CD4-positive, alpha-beta T cell (primary cell): Measurements from ENCODE around the gene TMEM184A. TPM values are rescaled to one million over a fixed set of nuclear protein-coding genes. Genes with fewer than 3 reads are reported as not detected.
A peak's percentile ranks its signal among the peaks of the same experiment; 100 is the strongest.

Experiments used
- ATAC-seq: fragments of 200-7000 bp; cut with Tn5 transposase; one replicate; pipeline ENCODE4 v1.10.0; 2022; ENCODE audit warnings: mild to moderate bottlenecking; ENCODE audit not compliant: poor library complexity
- CTCF ChIA-PET: fragments of 350-600 bp; sonication (Branson Sonifier 250); formaldehyde crosslinking; loops from one replicate; lab custom pipeline; 2021; ENCODE audit warnings: antibody characterized with exemption, inconsistent platforms; lab: Charles Lee
- POLR2A ChIA-PET: fragments of 350-600 bp; sonication (Branson Sonifier 250); formaldehyde crosslinking; loops from one replicate; lab custom pipeline; 2021; ENCODE audit warnings: antibody characterized with exemption, inconsistent platforms; lab: Charles Lee
- DNase-seq, 14 experiments: peaks; one replicate each; pipeline ENCODE4 v3.0.0-alpha.2; 2013 to 2020; ENCODE audit warnings: mixed read lengths in 2 of 14
- H3K27ac ChIP-seq, 2 donors: one replicate each; pipeline versions ENCODE4 v1.5.1 to v1.7.0; 2013; ENCODE audit warnings: low read length in 2 of 2, low read depth in 1 of 2, mild to moderate bottlenecking in 1 of 2
- H3K27me3 ChIP-seq, 2 experiments: 1 replicate in 1 of 2; 2 replicates in 1 of 2; pipeline versions ENCODE4 v1.6.1 to v1.7.0; 2013; ENCODE audit warnings: low read length in 2 of 2, control low read depth in 1 of 2, mild to moderate bottlenecking in 1 of 2, moderate library complexity in 1 of 2; ENCODE audit not compliant: insufficient read depth in 2 of 2, control insufficient read depth in 1 of 2
- H3K36me3 ChIP-seq: one replicate; pipeline ENCODE4 v1.6.1; 2013; ENCODE audit warnings: low read length, control low read depth; ENCODE audit not compliant: insufficient read depth
- H3K4me1 ChIP-seq: one replicate; pipeline ENCODE4 v1.6.1; 2013; ENCODE audit warnings: low read length, control low read depth; ENCODE audit not compliant: insufficient read depth
- H3K4me3 ChIP-seq: one replicate; pipeline ENCODE4 v1.5.1; 2013; ENCODE audit warnings: mild to moderate bottlenecking, low read length, moderate library complexity
- H3K9me3 ChIP-seq, 2 experiments: 1 replicate in 1 of 2; 2 replicates in 1 of 2; pipeline versions ENCODE4 v1.6.1 to v1.7.0; 2013; ENCODE audit warnings: low read length in 2 of 2, mild to moderate bottlenecking in 2 of 2, control low read depth in 1 of 2, moderate library complexity in 1 of 2; ENCODE audit not compliant: control insufficient read depth in 1 of 2, insufficient read depth in 1 of 2
- H3K27ac Mint-ChIP-seq: one replicate; pipeline ENCODE4 v1.8.0; 2020; ENCODE audit warnings: mixed read lengths
- H3K27me3 Mint-ChIP-seq: one replicate; pipeline ENCODE4 v1.8.0; 2021; ENCODE audit warnings: mixed read lengths
- H3K36me3 Mint-ChIP-seq: one replicate; pipeline ENCODE4 v1.8.0; 2021; ENCODE audit warnings: low read depth, mixed read lengths
- H3K4me1 Mint-ChIP-seq: one replicate; pipeline ENCODE4 v1.8.0; 2021; ENCODE audit warnings: low read depth, mixed read lengths
- H3K4me3 Mint-ChIP-seq: one replicate; pipeline ENCODE4 v1.8.0; 2020; ENCODE audit warnings: mild to moderate bottlenecking, mixed read lengths
- H3K9me3 Mint-ChIP-seq: one replicate; pipeline ENCODE4 v1.8.0; 2020; ENCODE audit warnings: mixed read lengths
- intact Hi-C, 2 experiments: fragments of 100-400 bp; cut with DNase I in 1 of 2; cut with micrococcal nuclease in 1 of 2; formaldehyde crosslinking; loops; one replicate each; pipeline versions ENCODE4 v1.15.1 to v1.9.0; 2023 to 2025; cut with DNase I, micrococcal nuclease
- total RNA-seq, 174 experiments: library from RNA in 2 of 174; stranded (reverse) in 2 of 174; gene quantifications; one replicate each; pipeline ENCODE4 v1.2.3 and lab custom pipeline; 2021 to 2026
- TF ChIP-seq, protein P1 (sequence below): fragments of 200-600 bp; IDR thresholded peaks from one replicate; pipeline ENCODE4 v1.8.0; 2022; ENCODE audit warnings: antibody characterized with exemption, mild to moderate bottlenecking

The TMEM184A gene
- total RNA-seq, 2 experiments from 2014 or later: 0.06 TPM; not detected in 1

DNA sequence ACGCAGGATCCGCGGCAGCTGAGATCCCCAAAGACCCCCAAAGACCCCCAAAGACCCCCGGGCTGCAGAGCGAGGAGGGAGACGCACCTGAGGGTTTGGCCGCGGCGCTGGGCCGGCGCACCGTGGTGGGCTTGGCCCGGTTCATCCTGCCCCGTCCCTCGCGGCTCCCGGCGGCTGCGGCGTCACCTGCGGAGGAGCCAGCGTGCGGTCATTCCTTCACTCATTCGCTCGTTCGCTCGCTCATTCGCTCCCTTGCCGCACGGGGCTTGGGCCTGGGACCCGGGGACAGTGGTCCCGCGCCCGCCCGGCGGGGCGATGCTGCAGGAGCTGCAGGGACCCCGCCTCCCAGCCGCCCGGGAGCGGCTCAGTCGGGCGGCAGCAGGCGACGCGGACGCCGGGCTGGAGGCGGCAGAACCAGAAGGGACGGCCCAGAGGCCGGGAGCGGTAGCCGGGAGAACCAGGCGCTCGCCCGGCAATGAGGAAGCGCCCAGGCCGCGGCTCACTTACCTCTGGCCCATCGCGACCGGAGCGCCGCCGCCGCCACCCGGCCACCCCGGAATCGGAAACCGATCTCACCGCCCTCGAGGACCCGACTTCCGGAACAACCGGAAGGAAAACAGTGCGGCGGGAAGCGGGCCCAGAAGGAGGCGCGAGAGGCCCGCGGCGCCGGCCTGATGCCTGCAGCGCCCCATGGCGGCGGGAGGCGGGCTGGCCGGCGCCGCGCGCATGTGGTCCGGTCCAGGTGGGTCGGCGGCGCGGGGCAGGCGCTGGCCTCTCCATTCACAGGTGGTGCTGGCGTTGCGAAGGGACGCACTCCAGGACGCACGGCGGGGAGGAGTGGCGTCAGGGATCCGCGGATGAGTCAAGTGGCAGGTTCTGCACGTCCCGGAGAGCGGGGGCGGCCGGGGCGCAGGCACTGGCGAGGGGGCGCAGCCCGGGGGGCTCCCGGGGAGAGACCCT lies 51.9 kb downstream of the TMEM184A start, which contains the start of gene INTS1:
TSS of gene INTS1 (minus strand) at position 574 of the 960 bp plus-strand sequence. CDS start at position 145, 429 bp downstream.
- ChIA-PET CTCF (interaction anchor here (1.0 to 1.5 kb wide), 4 partner anchors 30 to 66 kb away, joined by 3 read pairs; no protein-coding TSS in a partner anchor), POLR2A (interaction anchor here (1.4 kb wide), 1 partner anchor 30 kb away, joined by 3 read pairs; no protein-coding TSS in a partner anchor)
- Histone ChIP-seq H3K27me3 (no peaks in the 10 kb centered on the region), H3K36me3 (peaks cover 33% of the 10 kb centered on the region), H3K4me3 (peak within 1 kb of the TSS; percentile 74), H3K4me1 (peaks cover 60% of the 10 kb centered on the region), H3K27ac (peak within 1 kb of the TSS in 1 of 2 donors; percentile 29), H3K9me3 (no peaks in the 10 kb centered on the region)
- Mint-ChIP-seq H3K4me3 (peak within 1 kb of the TSS; percentile 90), H3K27me3 (peaks cover 4% of the 10 kb centered on the region), H3K9me3 (no peaks in the 10 kb centered on the region), H3K4me1 (peaks cover 31% of the 10 kb centered on the region), H3K27ac (peak within 1 kb of the TSS; percentile 71), H3K36me3 (peaks cover 36% of the 10 kb centered on the region)
- ATAC-seq: peak; percentile 83
- TF ChIP-seq, protein P1, sequence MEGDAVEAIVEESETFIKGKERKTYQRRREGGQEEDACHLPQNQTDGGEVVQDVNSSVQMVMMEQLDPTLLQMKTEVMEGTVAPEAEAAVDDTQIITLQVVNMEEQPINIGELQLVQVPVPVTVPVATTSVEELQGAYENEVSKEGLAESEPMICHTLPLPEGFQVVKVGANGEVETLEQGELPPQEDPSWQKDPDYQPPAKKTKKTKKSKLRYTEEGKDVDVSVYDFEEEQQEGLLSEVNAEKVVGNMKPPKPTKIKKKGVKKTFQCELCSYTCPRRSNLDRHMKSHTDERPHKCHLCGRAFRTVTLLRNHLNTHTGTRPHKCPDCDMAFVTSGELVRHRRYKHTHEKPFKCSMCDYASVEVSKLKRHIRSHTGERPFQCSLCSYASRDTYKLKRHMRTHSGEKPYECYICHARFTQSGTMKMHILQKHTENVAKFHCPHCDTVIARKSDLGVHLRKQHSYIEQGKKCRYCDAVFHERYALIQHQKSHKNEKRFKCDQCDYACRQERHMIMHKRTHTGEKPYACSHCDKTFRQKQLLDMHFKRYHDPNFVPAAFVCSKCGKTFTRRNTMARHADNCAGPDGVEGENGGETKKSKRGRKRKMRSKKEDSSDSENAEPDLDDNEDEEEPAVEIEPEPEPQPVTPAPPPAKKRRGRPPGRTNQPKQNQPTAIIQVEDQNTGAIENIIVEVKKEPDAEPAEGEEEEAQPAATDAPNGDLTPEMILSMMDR: peak; percentile 87
- peak; percentile 82 to 94 (median 87) for DNase-seq
- intact Hi-C loops: loop anchor here in 1 of 2 experiments (1.0 to 10.0 kb wide), 2 partner anchors 65 to 741 kb away; partner anchors contain the start of genes MRM2 and NUDT1

DNA sequence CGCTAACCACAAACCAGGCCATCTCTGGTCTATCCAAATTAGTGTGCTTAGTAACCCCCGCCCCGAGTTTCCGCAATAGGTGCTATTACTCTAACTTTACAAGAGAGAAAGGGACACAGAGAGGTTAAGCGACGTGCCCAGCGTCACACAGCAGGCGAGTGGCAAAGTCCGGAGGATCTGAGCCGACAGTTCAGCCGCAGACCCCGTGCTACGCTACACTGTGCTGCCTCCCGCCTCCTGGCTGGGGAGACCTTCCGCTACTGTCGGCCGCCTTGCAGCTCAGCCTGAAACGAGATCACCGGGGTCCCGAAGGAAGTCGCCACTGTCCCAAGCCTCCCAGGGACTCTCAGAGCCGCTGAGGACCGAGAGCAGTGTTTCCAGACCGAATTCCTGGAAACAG lies 52.6 kb downstream of the TMEM184A start:
- ATAC-seq (no peak), DNase-seq (peak in 1 of 14 experiments; percentile 4)
- CTCF ChIA-PET: interaction anchor here (1.0 to 1.5 kb wide), 2 partner anchors 29 to 51 kb away, joined by 3 read pairs; no protein-coding TSS in a partner anchor
- Mint-ChIP-seq H3K27ac (peak overlapping the region; percentile 42), H3K4me3 (peak overlapping the region; percentile 85), H3K9me3 (no peaks in the 10 kb centered on the region), H3K36me3 (peaks cover 36% of the 10 kb centered on the region), H3K4me1 (peaks cover 27% of the 10 kb centered on the region), H3K27me3 (peaks cover 4% of the 10 kb centered on the region)
- Histone ChIP-seq H3K36me3 (peaks cover 35% of the 10 kb centered on the region), H3K27ac (no peak overlapping the region), H3K4me1 (peaks cover 57% of the 10 kb centered on the region), H3K9me3 (no peaks in the 10 kb centered on the region), H3K4me3 (peak overlapping the region; percentile 74), H3K27me3 (no peaks in the 10 kb centered on the region)
- POLR2A ChIA-PET: interaction anchor here (1.4 kb wide), 1 partner anchor 29 kb away, joined by 3 read pairs; no protein-coding TSS in a partner anchor
- intact Hi-C loops: loop anchor here in 1 of 2 experiments (10.0 kb wide), 1 partner anchor 741 kb away; the partner anchor contains the start of genes MRM2 and NUDT1
- TF ChIP-seq, protein P1: no peak

DNA sequence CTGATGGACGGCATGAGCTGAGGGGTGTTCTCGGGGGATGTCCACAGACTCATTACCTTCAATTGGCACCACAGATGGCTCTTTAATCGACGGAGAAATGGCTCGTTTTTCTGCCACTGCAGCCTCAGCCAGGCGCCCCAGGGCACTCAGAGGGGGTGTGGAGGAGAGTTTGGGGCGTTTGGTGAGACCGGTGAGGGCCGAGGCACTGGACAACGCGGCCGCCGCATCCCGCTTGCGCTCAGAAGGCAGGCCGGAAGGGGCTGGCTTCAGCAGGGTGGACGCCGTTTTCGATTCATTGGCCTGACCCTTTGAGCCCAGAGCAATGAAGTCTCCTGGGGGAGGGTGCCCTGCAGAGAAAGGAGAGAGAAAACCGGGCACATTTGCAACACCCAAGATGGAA lies 53.2 kb downstream of the TMEM184A start:
- peaks cover 40% of the 10 kb centered on the region for H3K36me3 ChIP-seq
- ChIA-PET POLR2A (no interaction called here), CTCF (interaction anchor here (1.0 to 1.5 kb wide), 2 partner anchors 29 to 51 kb away, joined by 3 read pairs; no protein-coding TSS in a partner anchor)
- peak overlapping the region; percentile 42 for H3K27ac Mint-ChIP-seq
- H3K27me3 ChIP-seq: no peaks in the 10 kb centered on the region
- H3K27ac ChIP-seq: no peak overlapping the region
- peak overlapping the region; percentile 74 for H3K4me3 ChIP-seq
- H3K9me3 ChIP-seq: no peaks in the 10 kb centered on the region
- peaks cover 41% of the 10 kb centered on the region for H3K36me3 Mint-ChIP-seq
- ATAC-seq: no peak
- H3K9me3 Mint-ChIP-seq: no peaks in the 10 kb centered on the region
- TF ChIP-seq, protein P1: no peak
- H3K27me3 Mint-ChIP-seq: peaks cover 4% of the 10 kb centered on the region
- intact Hi-C loops: loop anchor here in 1 of 2 experiments (10.0 kb wide), 1 partner anchor 742 kb away; the partner anchor contains the start of genes MRM2 and NUDT1
- DNase-seq: no peak
- H3K4me3 Mint-ChIP-seq: peak overlapping the region; percentile 85
- peaks cover 24% of the 10 kb centered on the region for H3K4me1 Mint-ChIP-seq
- peaks cover 56% of the 10 kb centered on the region for H3K4me1 ChIP-seq
